GM19238 (cell line): Measurements from ENCODE around the gene CHCHD4.
"Not testable (repeated sequence)": the region's sequence is repeated elsewhere in the genome, so short reads cannot be mapped to it uniquely, and the experiment has no call there.

ENCODE experiments used
- DNase-seq: peaks from one replicate; pipeline ENCODE4 v3.0.0; 2011; ENCODE audit warnings: low spot score; ENCODE audit not compliant: insufficient read length

CHCHD4 gene

GRCh38 chr3:14120111-14120920 lies 4.4 kb downstream of the CHCHD4 start:
- DNase-seq: no peak

- DNase-seq: no peak
These were observed 5.0 kb downstream of the CHCHD4 start for GRCh38 chr3:14119651-14120050.

GRCh38 chr3:14118400-14119381 lies 6.0 kb downstream of the CHCHD4 start:
- no peak for DNase-seq

- DNase-seq: no peak
These were observed 6.9 kb downstream of the CHCHD4 start for GRCh38 chr3:14117468-14118399.

- no peak for DNase-seq
These were observed 10.6 kb downstream of the CHCHD4 start for GRCh38 chr3:14113965-14114635.

- DNase-seq: no peak
These were observed 14.0 kb downstream of the CHCHD4 start for GRCh38 chr3:14110699-14111098.

- not testable (repeated sequence) for DNase-seq
These were observed 14.8 kb downstream of the CHCHD4 start for GRCh38 chr3:14109821-14110220.

GRCh38 chr3:14097616-14098391 lies 26.9 kb downstream of the CHCHD4 start:
- DNase-seq: no peak

GRCh38 chr3:14096742-14097141 lies 27.9 kb downstream of the CHCHD4 start:
- no peak for DNase-seq

GRCh38 chr3:14093831-14094230 lies 30.8 kb downstream of the CHCHD4 start:
- no peak for DNase-seq

GRCh38 chr3:14092464-14092863 lies 32.2 kb downstream of the CHCHD4 start:
- no peak for DNase-seq

- DNase-seq: not testable (repeated sequence)
These were observed 32.7 kb downstream of the CHCHD4 start for GRCh38 chr3:14091959-14092358.

- not testable (repeated sequence) for DNase-seq
These were observed 37.2 kb downstream of the CHCHD4 start for GRCh38 chr3:14087461-14087860.

- DNase-seq: no peak
These were observed 42.5 kb downstream of the CHCHD4 start for GRCh38 chr3:14082108-14082657.

GRCh38 chr3:14077310-14077709 lies 47.4 kb downstream of the CHCHD4 start:
- no peak for DNase-seq

- DNase-seq: not testable (repeated sequence)
These were observed 49.4 kb downstream of the CHCHD4 start for GRCh38 chr3:14075233-14075632.

GRCh38 chr3:14064910-14065309 lies 59.8 kb downstream of the CHCHD4 start:
- no peak for DNase-seq

GRCh38 chr3:14063152-14063551 lies 61.5 kb downstream of the CHCHD4 start:
- DNase-seq: no peak
